ENCODE measurements around the gene FSHR.

FSHR gene

GRCh38 chr2:48915227-48915626 is 239.1 kb downstream of the FSHR start:
- DNase-seq (ENCODE audit: low read depth, low spot score), result no peak

- no peak for DNase-seq (ENCODE audit: low read depth, low spot score)
Measured at GRCh38 chr2:48914477-48915089, 239.7 kb downstream of the FSHR start.
